Activated B cell treated with CpG ODN at 0.5 μM for 24 hours (primary cell): ENCODE results near the gene POLE3. TPM values are rescaled to one million over a fixed set of nuclear protein-coding genes. Genes with fewer than 3 reads are reported as not detected.

Source experiments
- ATAC-seq: fragments of 200-7000 bp; cut with Tn5 transposase; one replicate; pipeline ENCODE4 v1.10.0; 2021; ENCODE audit warnings: low read depth, mild to moderate bottlenecking, moderate library complexity
- CTCF ChIA-PET: fragments of 350-600 bp; sonication (Branson Sonifier 250); formaldehyde crosslinking; loops from one replicate; lab custom pipeline; 2021; ENCODE audit warnings: antibody characterized with exemption; lab: Charles Lee
- POLR2A ChIA-PET: fragments of 350-600 bp; sonication (Branson Sonifier 250); formaldehyde crosslinking; loops from one replicate; lab custom pipeline; 2021; ENCODE audit warnings: antibody characterized with exemption; lab: Charles Lee
- DNase-seq: peaks from one replicate; pipeline ENCODE4 v3.0.0; 2022
- H3K27ac Mint-ChIP-seq: one replicate; pipeline ENCODE4 v1.8.0; 2020; ENCODE audit warnings: mixed read lengths
- H3K27me3 Mint-ChIP-seq: one replicate; pipeline ENCODE4 v1.8.0; 2021; ENCODE audit warnings: mixed read lengths
- H3K36me3 Mint-ChIP-seq: one replicate; pipeline ENCODE4 v1.8.0; 2021; ENCODE audit warnings: low read depth, mixed read lengths
- H3K4me1 Mint-ChIP-seq: one replicate; pipeline ENCODE4 v1.8.0; 2021; ENCODE audit warnings: mixed read lengths
- H3K4me3 Mint-ChIP-seq: one replicate; pipeline ENCODE4 v1.8.0; 2020; ENCODE audit warnings: mild to moderate bottlenecking, mixed read lengths
- H3K9me3 Mint-ChIP-seq: one replicate; pipeline ENCODE4 v1.8.0; 2020; ENCODE audit warnings: mixed read lengths
- CTCF ChIP-seq: fragments of 200-600 bp; IDR thresholded peaks from one replicate; pipeline ENCODE4 v1.8.0; 2022; ENCODE audit warnings: antibody characterized with exemption, mild to moderate bottlenecking
- intact Hi-C: fragments of 100-400 bp; cut with micrococcal nuclease; formaldehyde crosslinking; loops from one replicate; pipeline ENCODE4 v1.15.1; 2024
- total RNA-seq: library from RNA; stranded (reverse); gene quantifications from 2 replicates; pipeline ENCODE4 v1.2.3, GENCODE V29; 2022

POLE3 gene
- total RNA-seq: 48.0 and 55.5 TPM in 2 replicates

- H3K4me3 Mint-ChIP-seq: peak within 1 kb of the TSS; percentile 98
- CTCF ChIA-PET: interaction anchor here (0.8 to 2.0 kb wide), 7 partner anchors 9 to 248 kb away, joined by 3 to 16 read pairs (median 3); partner anchors contain the start of gene ALAD
- DNase-seq (peak; percentile 94), ATAC-seq (peak; percentile 89)
- TF ChIP-seq CTCF: no peak
- peaks cover 31% of the 10 kb centered on the region for H3K4me1 Mint-ChIP-seq
- no peaks in the 10 kb centered on the region for H3K27me3 Mint-ChIP-seq
- POLR2A ChIA-PET: interaction anchor here (0.6 to 3.2 kb wide), 26 partner anchors 9 to 1779 kb away, joined by 3 to 83 read pairs (median 4); partner anchors contain the start of genes ALAD, BSPRY, CDC26 and DNAJC25
- peaks cover 40% of the 10 kb centered on the region for H3K36me3 Mint-ChIP-seq
- no peaks in the 10 kb centered on the region for H3K9me3 Mint-ChIP-seq
- peak within 1 kb of the TSS; percentile 99 for H3K27ac Mint-ChIP-seq
- intact Hi-C loops: loop anchor here (1.0 to 10.0 kb wide), 10 partner anchors 9 to 1928 kb away; partner anchors contain the start of genes ALAD, CDC26, FKBP15 and HDHD3
Measured at GRCh38 chr9:113410207-113410864, at the start of gene POLE3, which contains the start of gene C9orf43. Gene POLE3 (minus strand): TSS chr9:113410675. CDS start chr9:113410293, 382 bp downstream. Gene C9orf43 (plus strand): TSS chr9:113410747. CDS start chr9:113413494, 2,747 bp downstream.

GRCh38 chr9:113456235-113456634 is 45.8 kb upstream of the POLE3 start:
- Mint-ChIP-seq H3K36me3 (no peaks in the 10 kb centered on the region), H3K4me3 (no peak overlapping the region), H3K4me1 (no peaks in the 10 kb centered on the region), H3K27ac (no peak overlapping the region), H3K9me3 (no peaks in the 10 kb centered on the region), H3K27me3 (no peaks in the 10 kb centered on the region)
- TF ChIP-seq CTCF: no peak
- intact Hi-C loops: no loop called here
- no peak for DNase-seq
- CTCF ChIA-PET: no interaction called here
- POLR2A ChIA-PET: no interaction called here
- no peak for ATAC-seq

- ChIA-PET POLR2A (interaction anchor here (0.7 kb wide), 1 partner anchor 33 kb away, joined by 13 read pairs; no protein-coding TSS in a partner anchor), CTCF (interaction anchor here (0.8 to 1.1 kb wide), 4 partner anchors 9 to 203 kb away, joined by 3 to 4 read pairs (median 3); no protein-coding TSS in a partner anchor)
- no peaks in the 10 kb centered on the region for H3K4me1 Mint-ChIP-seq
- ATAC-seq (no peak), DNase-seq (no peak)
- H3K9me3 Mint-ChIP-seq: no peaks in the 10 kb centered on the region
- no peak overlapping the region for H3K27ac Mint-ChIP-seq
- H3K36me3 Mint-ChIP-seq: no peaks in the 10 kb centered on the region
- no peak for TF ChIP-seq CTCF
- H3K27me3 Mint-ChIP-seq: no peaks in the 10 kb centered on the region
- H3K4me3 Mint-ChIP-seq: no peak overlapping the region
- intact Hi-C loops: no loop called here
Measured at GRCh38 chr9:113454914-113455761, 44.7 kb upstream of the POLE3 start.

- TF ChIP-seq CTCF: no peak
- Mint-ChIP-seq H3K36me3 (no peaks in the 10 kb centered on the region), H3K27me3 (no peaks in the 10 kb centered on the region), H3K27ac (no peak overlapping the region), H3K9me3 (no peaks in the 10 kb centered on the region), H3K4me3 (no peak overlapping the region), H3K4me1 (no peaks in the 10 kb centered on the region)
- ATAC-seq: no peak
- no peak for DNase-seq
- CTCF ChIA-PET: interaction anchor here (1.5 to 9.7 kb wide), 2 partner anchors 130 to 206 kb away, joined by 4 to 213 read pairs; no protein-coding TSS in a partner anchor
- intact Hi-C loops: no loop called here
- POLR2A ChIA-PET: no interaction called here
Measured at GRCh38 chr9:113452113-113452605, 41.7 kb upstream of the POLE3 start.
